H9 (cell line): ENCODE measurements around the gene KCNAB1. TPM values are rescaled to one million over a fixed set of nuclear protein-coding genes. Genes with fewer than 3 reads are reported as not detected.

Source experiments
- DNase-seq: peaks from one replicate; pipeline ENCODE4 v3.0.0-alpha.2; 2017
- H2AFZ ChIP-seq: one replicate; pipeline ENCODE4 v1.6.1; 2013; ENCODE audit warnings: mild to moderate bottlenecking, low read length, control low read depth, moderate library complexity
- H2AK5ac ChIP-seq: 2 replicates; pipeline ENCODE4 v1.6.1; 2013; ENCODE audit warnings: low read length, control low read depth, mixed read lengths; ENCODE audit not compliant: insufficient read length
- H2BK120ac ChIP-seq: one replicate; pipeline ENCODE4 v1.6.1; 2013; ENCODE audit warnings: low read depth, mild to moderate bottlenecking, low read length, control low read depth, inconsistent platforms; ENCODE audit not compliant: poor library complexity, severe bottlenecking
- H2BK12ac ChIP-seq: 2 replicates; pipeline ENCODE4 v1.6.1; 2013; ENCODE audit warnings: low read length, control low read depth, mixed read lengths, low read depth; ENCODE audit not compliant: insufficient read length
- H2BK15ac ChIP-seq: 2 replicates; pipeline ENCODE4 v1.6.1; 2013; ENCODE audit warnings: low read depth, low read length, control low read depth
- H2BK20ac ChIP-seq: one replicate; pipeline ENCODE4 v1.6.1; 2013; ENCODE audit warnings: low read depth, mild to moderate bottlenecking, low read length, control low read depth, inconsistent platforms; ENCODE audit not compliant: poor library complexity, severe bottlenecking
- H2BK5ac ChIP-seq: 2 replicates; pipeline ENCODE4 v1.6.1; 2013; ENCODE audit warnings: low read length, control low read depth, mixed read lengths; ENCODE audit not compliant: insufficient read length
- H3K14ac ChIP-seq: 2 replicates; pipeline ENCODE4 v1.6.1; 2013; ENCODE audit warnings: low read length, control low read depth; ENCODE audit not compliant: insufficient read depth
- H3K18ac ChIP-seq: 2 replicates; pipeline ENCODE4 v1.6.1; 2013; ENCODE audit warnings: low read depth, mild to moderate bottlenecking, mixed read lengths, low read length, control low read depth; ENCODE audit not compliant: insufficient read length
- H3K23ac ChIP-seq: 2 replicates; pipeline ENCODE4 v1.6.1; 2013; ENCODE audit warnings: low read length, control low read depth, mixed read lengths, low read depth; ENCODE audit not compliant: insufficient read length
- H3K23me2 ChIP-seq: 2 replicates; pipeline ENCODE4 v1.6.1; 2013; ENCODE audit warnings: low read depth, mild to moderate bottlenecking, mixed read lengths, low read length, control low read depth; ENCODE audit not compliant: insufficient read length, poor library complexity, severe bottlenecking
- H3K27ac ChIP-seq: 2 replicates; pipeline ENCODE4 v1.5.1; 2013; ENCODE audit warnings: low read length, control low read depth, mixed read lengths, low read depth; ENCODE audit not compliant: insufficient read length
- H3K27me3 ChIP-seq: 2 replicates; pipeline ENCODE4 v1.6.1; 2013; ENCODE audit warnings: low read length, control low read depth, inconsistent platforms; ENCODE audit not compliant: insufficient read depth
- H3K4ac ChIP-seq: 2 replicates; pipeline ENCODE4 v1.6.1; 2013; ENCODE audit warnings: low read depth, mild to moderate bottlenecking, control low read depth, inconsistent platforms, low read length, moderate library complexity
- H3K4me1 ChIP-seq: 2 replicates; pipeline ENCODE4 v1.6.1; 2013; ENCODE audit warnings: low read length, control low read depth, inconsistent platforms; ENCODE audit not compliant: insufficient read depth
- H3K4me2 ChIP-seq: 2 replicates; pipeline ENCODE4 v1.6.1; 2013; ENCODE audit warnings: low read length, control low read depth, mixed read lengths; ENCODE audit not compliant: insufficient read length, insufficient read depth
- H3K56ac ChIP-seq: 2 replicates; pipeline ENCODE4 v1.6.1; 2013; ENCODE audit warnings: low read depth, mild to moderate bottlenecking, mixed read lengths, low read length, control low read depth; ENCODE audit not compliant: insufficient read length
- H3K79me1 ChIP-seq: 2 replicates; pipeline ENCODE4 v1.6.1; 2013; ENCODE audit warnings: low read depth, mild to moderate bottlenecking, moderate library complexity, low read length, control low read depth, inconsistent platforms; ENCODE audit not compliant: insufficient read depth, poor library complexity, severe bottlenecking
- H3K79me2 ChIP-seq: 2 replicates; pipeline ENCODE4 v1.6.1; 2013; ENCODE audit warnings: low read length, control low read depth, inconsistent platforms; ENCODE audit not compliant: insufficient read depth
- H3K9ac ChIP-seq: 2 replicates; pipeline ENCODE4 v1.6.1; 2013; ENCODE audit warnings: low read length, control low read depth, mixed read lengths; ENCODE audit not compliant: insufficient read length; ENCODE audit errors: extremely low read depth
- H3K9me3 ChIP-seq: one replicate; pipeline ENCODE4 v1.6.1; 2013; ENCODE audit warnings: low read depth, low read length, inconsistent platforms; ENCODE audit not compliant: control insufficient read depth
- H3T11ph ChIP-seq: one replicate; pipeline ENCODE4 v1.6.1; 2013; ENCODE audit warnings: mild to moderate bottlenecking, low read length, control low read depth, inconsistent platforms
- H4K20me1 ChIP-seq: one replicate; pipeline ENCODE4 v1.6.1; 2013; ENCODE audit not compliant: control insufficient read depth, insufficient read length, insufficient read depth
- H4K5ac ChIP-seq: 2 replicates; pipeline ENCODE4 v1.6.1; 2013; ENCODE audit warnings: low read depth, mild to moderate bottlenecking, mixed read lengths, low read length, control low read depth; ENCODE audit not compliant: insufficient read length
- H4K8ac ChIP-seq: replicated peaks from 2 replicates; pipeline ENCODE4 v1.6.1; 2013; ENCODE audit warnings: low read length, control low read depth, mixed read lengths, low read depth; ENCODE audit not compliant: insufficient read length
- H4K91ac ChIP-seq: 2 replicates; pipeline ENCODE4 v1.6.1; 2013; ENCODE audit warnings: low read depth, mild to moderate bottlenecking, moderate library complexity, mixed read lengths, low read length, control low read depth; ENCODE audit not compliant: insufficient read length
- H3K27ac Mint-ChIP-seq, 3 experiments: 2 replicates in 2 of 3; 3 replicates in 1 of 3; pipeline ENCODE4 v1.8.0; 2020 to 2021; ENCODE audit warnings: mixed read lengths in 3 of 3, mild to moderate bottlenecking in 1 of 3, moderate library complexity in 1 of 3
- H3K27me3 Mint-ChIP-seq: 2 replicates; pipeline ENCODE4 v1.8.0; 2021; ENCODE audit warnings: low read depth, mild to moderate bottlenecking, moderate library complexity, mixed read lengths
- H3K36me3 Mint-ChIP-seq, 3 experiments: 2 replicates in 2 of 3; 3 replicates in 1 of 3; pipeline ENCODE4 v1.8.0; 2020 to 2021; ENCODE audit warnings: low read depth in 3 of 3, mixed read lengths in 3 of 3; ENCODE audit not compliant: insufficient read depth in 1 of 3
- H3K4me1 Mint-ChIP-seq, 2 experiments: 2 replicates each; pipeline ENCODE4 v1.8.0; 2020; ENCODE audit warnings: mixed read lengths in 2 of 2
- H3K4me3 Mint-ChIP-seq, 2 experiments: 2 replicates in 1 of 2; 3 replicates in 1 of 2; pipeline ENCODE4 v1.8.0; 2020 to 2021; ENCODE audit warnings: mild to moderate bottlenecking in 2 of 2, mixed read lengths in 2 of 2, moderate library complexity in 1 of 2
- H3K9me3 Mint-ChIP-seq, 2 experiments: 2 replicates in 1 of 2; 3 replicates in 1 of 2; pipeline ENCODE4 v1.8.0; 2020; ENCODE audit warnings: mild to moderate bottlenecking in 2 of 2, mixed read lengths in 2 of 2, moderate library complexity in 1 of 2
- CTCF ChIP-seq: fragments of 200-600 bp; sonication (generic); conservative IDR thresholded peaks from 3 replicates; pipeline ENCODE4 v1.8.0; 2021; ENCODE audit warnings: antibody characterized with exemption, mild to moderate bottlenecking
- WGBS: extraction: QIAGEN DNeasy Blood & Tissue Kit; methylation state at CpG from one replicate; pipeline ENCODE4 v1.1.7; 2013; ENCODE audit warnings: missing lambda C conversion rate, low lambda C conversion rate, mixed read lengths; ENCODE audit not compliant: insufficient read length; ENCODE audit errors: extremely low coverage; 5-methylcytosine and 5-hydroxymethylcytosine counted together
- total RNA-seq: library from RNA; stranded (reverse); gene quantifications from 2 replicates; pipeline ENCODE4 v1.2.1, GENCODE V29; 2021

The KCNAB1 gene
- total RNA-seq, 1 experiment from 2014 or later: 3.7 TPM

- H3K18ac ChIP-seq: no peak overlapping the region
- Mint-ChIP-seq H3K36me3 (no peaks in the 10 kb centered on the region), H3K27me3 (no peaks in the 10 kb centered on the region), H3K27ac (no peak overlapping the region), H3K4me3 (no peak overlapping the region), H3K4me1 (peaks cover 4% of the 10 kb centered on the region in 2 experiments; a peak in 2 of 4 replicates), H3K9me3 (no peaks in the 10 kb centered on the region; a peak in 1 of 5 replicates)
- no peaks in the 10 kb centered on the region for H3K4me1 ChIP-seq
- WGBS: no CpG with 5 or more reads among the region's 17 CpGs
- no peak overlapping the region for H3K4ac ChIP-seq
- no peak overlapping the region for H3K23ac ChIP-seq
- no peak overlapping the region for H4K91ac ChIP-seq
- TF ChIP-seq CTCF: no peak
- H2BK120ac ChIP-seq: no peak overlapping the region
- no peak overlapping the region for H3K14ac ChIP-seq
- H4K8ac ChIP-seq: no peak overlapping the region
- H2BK12ac ChIP-seq: no peak overlapping the region
- H3K56ac ChIP-seq: no peak overlapping the region
- no peak overlapping the region for H3T11ph ChIP-seq
- H3K79me2 ChIP-seq: no peaks in the 10 kb centered on the region
- H2BK15ac ChIP-seq: no peak overlapping the region
- no peaks in the 10 kb centered on the region for H3K9me3 ChIP-seq
- H3K27me3 ChIP-seq: no peaks in the 10 kb centered on the region
- no peak for DNase-seq
- no peaks in the 10 kb centered on the region for H3K23me2 ChIP-seq
- H3K4me2 ChIP-seq: no peak overlapping the region
- no peak overlapping the region for H2BK20ac ChIP-seq
- no peak overlapping the region for H3K9ac ChIP-seq
- H4K5ac ChIP-seq: no peak overlapping the region
- no peaks in the 10 kb centered on the region for H4K20me1 ChIP-seq
- no peak overlapping the region for H2AFZ ChIP-seq
- H3K27ac ChIP-seq: no peak overlapping the region
- no peak overlapping the region for H2AK5ac ChIP-seq
- H3K79me1 ChIP-seq: no peaks in the 10 kb centered on the region
- H2BK5ac ChIP-seq: no peak overlapping the region
These were observed 56.3 kb downstream of the KCNAB1 start for GRCh38 chr3:156176629-156177210.
